NCI-H2029 treated with DMSO at 0.1 percent for 48 hours (cell line): ENCODE measurements around the gene PRMT7.

Experiments used
- DNase-seq: peaks from one replicate; lab custom pipeline; 2025; lab: John Stamatoyannopoulos, UW

The PRMT7 gene

GRCh38 chr16:68306633-68307032 is 4.2 kb upstream of the PRMT7 start:
- DNase-seq, result no peak

GRCh38 chr16:68309799-68310198 is 1.0 kb upstream of the PRMT7 start:
- no peak for DNase-seq

GRCh38 chr16:68310437-68310773 is 414 bp upstream of the PRMT7 start:
- no peak for DNase-seq

- DNase-seq, result no peak
These were observed 2.3 kb downstream of the PRMT7 start for GRCh38 chr16:68313116-68313515.

GRCh38 chr16:68319185-68319908 is 8.5 kb downstream of the PRMT7 start:
- no peak for DNase-seq

GRCh38 chr16:68324336-68324735 is 13.5 kb downstream of the PRMT7 start:
- no peak for DNase-seq

- DNase-seq, result no peak
These were observed 14.1 kb downstream of the PRMT7 start for GRCh38 chr16:68324780-68325357.

GRCh38 chr16:68328151-68328859 is 17.5 kb downstream of the PRMT7 start:
- peak; percentile 20 for DNase-seq

GRCh38 chr16:68328860-68329390 is 18.1 kb downstream of the PRMT7 start:
- no peak for DNase-seq

GRCh38 chr16:68331879-68332410 is 21.1 kb downstream of the PRMT7 start:
- no peak for DNase-seq

GRCh38 chr16:68332411-68333121 is 21.7 kb downstream of the PRMT7 start:
- no peak for DNase-seq

GRCh38 chr16:68335175-68335574 is 24.4 kb downstream of the PRMT7 start:
- DNase-seq, result no peak

- no peak for DNase-seq
These were observed 27.7 kb downstream of the PRMT7 start for GRCh38 chr16:68338326-68339119.

GRCh38 chr16:68339214-68339613 is 28.4 kb downstream of the PRMT7 start:
- no peak for DNase-seq

- DNase-seq, result no peak
These were observed 31.8 kb downstream of the PRMT7 start for GRCh38 chr16:68342620-68343019.

- DNase-seq, result no peak
These were observed 32.3 kb downstream of the PRMT7 start for GRCh38 chr16:68343137-68343536.

- no peak for DNase-seq
These were observed 33.4 kb downstream of the PRMT7 start for GRCh38 chr16:68344252-68344651.

- DNase-seq, result no peak
These were observed 34.6 kb downstream of the PRMT7 start for GRCh38 chr16:68345351-68345810.

- DNase-seq, result no peak
These were observed 35.3 kb downstream of the PRMT7 start for GRCh38 chr16:68345958-68346635.

GRCh38 chr16:68346892-68347480 is 36.2 kb downstream of the PRMT7 start:
- DNase-seq, result no peak
